Spleen (tissue), 7 donors: ENCODE measurements around the gene LCE1E.

Source experiments
- CTCF ChIP-seq, 11 experiments: fragments of 200-600 bp in 7 of 11; fragments of 450-650 bp in 4 of 11; sonication (generic) in 4 of 11; IDR thresholded peaks in 8 of 11; conservative IDR thresholded peaks in 3 of 11; 1 replicate in 7 of 11; 2 replicates in 4 of 11; pipeline versions ENCODE4 v1.4.0 to v1.8.0; 2016 to 2021; ENCODE audit warnings: antibody characterized with exemption in 11 of 11, inconsistent platforms in 4 of 11, mild to moderate bottlenecking in 1 of 11
- POLR2A ChIP-seq, 3 donors: fragments of 450-650 bp; IDR thresholded peaks; one replicate each; pipeline ENCODE4 v1.5.1; 2017; ENCODE audit warnings: antibody characterized with exemption in 3 of 3, mild to moderate bottlenecking in 1 of 3
- donor health status: DM: no; HTN: no; CAD: no; lungs with moderate emphysema.
- donor health status: DM: no; HTN: no; CAD: no.
- donor health status: DM: no; HTN: no; CAD: no.

DNA sequence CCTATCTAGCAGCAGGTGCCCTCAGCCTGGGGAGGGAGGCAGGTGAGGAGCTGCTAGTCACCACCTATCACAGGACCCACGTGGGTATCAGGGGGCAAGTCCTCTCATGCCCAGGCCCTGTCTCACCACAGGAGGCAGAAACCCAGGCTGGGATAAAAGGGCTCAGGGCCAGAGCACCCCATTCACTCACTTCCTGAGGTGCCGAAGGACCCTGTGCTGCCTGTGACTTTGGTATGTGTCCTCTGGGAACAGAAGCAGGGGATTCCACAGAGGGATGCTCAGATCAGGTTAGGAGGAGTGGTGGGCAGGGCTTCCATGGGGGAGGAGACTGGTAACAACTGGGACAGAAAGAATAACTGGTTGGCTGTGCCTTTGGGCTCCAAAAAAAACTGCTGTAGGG, at the start of gene LCE1E:
- no peak for TF ChIP-seq CTCF (IDR thresholded peaks at IDR 0.05 in 8 of 11, conservative IDR thresholded peaks at IDR 0.05 in 3 of 11)
- no peak for TF ChIP-seq POLR2A (IDR thresholded peaks at IDR 0.05)
